HEK293 (cell line): ENCODE measurements around the gene CDK5.

Source experiments
- BCL11B ChIP-seq: fragments of 450-650 bp; formaldehyde crosslinking; IDR thresholded peaks from 2 replicates; pipeline ENCODE4 v1.5.1; 2016; ENCODE audit warnings: low read depth, missing biosample characterization, missing genetic modification characterization
- GLI2 ChIP-seq: fragments of 450-650 bp; formaldehyde crosslinking; IDR thresholded peaks from 2 replicates; pipeline ENCODE4; 2017; ENCODE audit warnings: missing biosample characterization, missing genetic modification characterization, low read depth, borderline replicate concordance
- KLF7 ChIP-seq: fragments of 450-650 bp; formaldehyde crosslinking; IDR thresholded peaks from 2 replicates; pipeline ENCODE4 v1.5.1; 2016; ENCODE audit warnings: missing biosample characterization, missing genetic modification characterization, borderline replicate concordance
- KLF8 ChIP-seq: fragments of 450-650 bp; formaldehyde crosslinking; IDR thresholded peaks from 2 replicates; pipeline ENCODE4 v1.5.1; 2016; ENCODE audit warnings: missing biosample characterization, missing genetic modification characterization
- KLF9 ChIP-seq: fragments of 450-650 bp; formaldehyde crosslinking; IDR thresholded peaks from 2 replicates; pipeline ENCODE4 v1.5.1; 2016; ENCODE audit warnings: missing biosample characterization, missing genetic modification characterization, low read depth
- PRDM2 ChIP-seq: fragments of 450-650 bp; formaldehyde crosslinking; IDR thresholded peaks from 2 replicates; pipeline ENCODE4 v1.5.1; 2016; ENCODE audit warnings: missing biosample characterization, missing genetic modification characterization, borderline replicate concordance
- TRIM28 ChIP-seq: IDR thresholded peaks from 2 replicates; pipeline ENCODE4 v1.6.1; 2011; ENCODE audit warnings: low read length, control low read depth, borderline replicate concordance
- ZBTB1 ChIP-seq: fragments of 450-650 bp; formaldehyde crosslinking; IDR thresholded peaks from 2 replicates; pipeline ENCODE4 v1.5.1; 2016; ENCODE audit warnings: missing biosample characterization, missing genetic modification characterization
- ZNF114 ChIP-seq: fragments of 450-650 bp; formaldehyde crosslinking; IDR thresholded peaks from 2 replicates; pipeline ENCODE4 v1.5.0; 2017; ENCODE audit warnings: missing biosample characterization, missing genetic modification characterization
- ZNF133 ChIP-seq: fragments of 450-650 bp; formaldehyde crosslinking; IDR thresholded peaks from 2 replicates; pipeline ENCODE4 v1.5.1; 2016; ENCODE audit warnings: missing biosample characterization, missing genetic modification characterization
- ZNF140 ChIP-seq: fragments of 450-650 bp; formaldehyde crosslinking; IDR thresholded peaks from 2 replicates; pipeline ENCODE4 v1.5.1; 2016; ENCODE audit warnings: missing biosample characterization, missing genetic modification characterization
- ZNF146 ChIP-seq: fragments of 450-650 bp; formaldehyde crosslinking; IDR thresholded peaks from 2 replicates; pipeline ENCODE4 v1.5.1; 2016; ENCODE audit warnings: missing biosample characterization, missing genetic modification characterization
- ZNF157 ChIP-seq: fragments of 450-650 bp; formaldehyde crosslinking; IDR thresholded peaks from 2 replicates; pipeline ENCODE4 v1.5.1; 2016; ENCODE audit warnings: missing biosample characterization, missing genetic modification characterization
- ZNF311 ChIP-seq: fragments of 450-650 bp; formaldehyde crosslinking; IDR thresholded peaks from 2 replicates; pipeline ENCODE4 v1.5.1; 2017; ENCODE audit warnings: missing biosample characterization, missing genetic modification characterization, borderline replicate concordance
- ZNF354C ChIP-seq: fragments of 450-650 bp; formaldehyde crosslinking; IDR thresholded peaks from 2 replicates; pipeline ENCODE4 v1.5.1; 2016; ENCODE audit warnings: missing biosample characterization, missing genetic modification characterization, low read depth, borderline replicate concordance
- ZNF416 ChIP-seq: fragments of 450-650 bp; formaldehyde crosslinking; IDR thresholded peaks from 2 replicates; pipeline ENCODE4 v1.5.1; 2016; ENCODE audit warnings: missing biosample characterization, missing genetic modification characterization
- ZNF426 ChIP-seq: fragments of 450-650 bp; formaldehyde crosslinking; IDR thresholded peaks from 2 replicates; pipeline ENCODE4 v1.5.1; 2017; ENCODE audit warnings: missing biosample characterization, missing genetic modification characterization, mild to moderate bottlenecking, inconsistent platforms, moderate library complexity
- ZNF433 ChIP-seq: fragments of 450-650 bp; formaldehyde crosslinking; IDR thresholded peaks from 2 replicates; pipeline ENCODE4 v1.5.1; 2016; ENCODE audit warnings: missing biosample characterization, missing genetic modification characterization, low read depth
- ZNF473 ChIP-seq: fragments of 450-650 bp; formaldehyde crosslinking; IDR thresholded peaks from 2 replicates; pipeline ENCODE4 v1.5.1; 2017; ENCODE audit warnings: missing biosample characterization, missing genetic modification characterization
- ZNF514 ChIP-seq: fragments of 450-650 bp; formaldehyde crosslinking; IDR thresholded peaks from 2 replicates; pipeline ENCODE4 v1.5.1; 2016; ENCODE audit warnings: missing biosample characterization, missing genetic modification characterization
- ZNF544 ChIP-seq: fragments of 450-650 bp; formaldehyde crosslinking; IDR thresholded peaks from 2 replicates; pipeline ENCODE4 v1.5.0; 2017; ENCODE audit warnings: missing biosample characterization, missing genetic modification characterization
- ZNF555 ChIP-seq: fragments of 450-650 bp; formaldehyde crosslinking; conservative IDR thresholded peaks from 2 replicates; pipeline ENCODE4 v1.5.1; 2017; ENCODE audit warnings: missing biosample characterization, mild to moderate bottlenecking, missing genetic modification characterization, inconsistent platforms
- ZNF560 ChIP-seq: fragments of 450-650 bp; formaldehyde crosslinking; IDR thresholded peaks from 2 replicates; pipeline ENCODE4 v1.5.1; 2017; ENCODE audit warnings: missing biosample characterization, missing genetic modification characterization, borderline replicate concordance
- ZNF596 ChIP-seq: fragments of 450-650 bp; IDR thresholded peaks from 2 replicates; pipeline ENCODE4 v1.5.0; 2018; ENCODE audit warnings: missing biosample characterization, mild to moderate bottlenecking, missing genetic modification characterization, moderate library complexity
- ZNF624 ChIP-seq: fragments of 450-650 bp; formaldehyde crosslinking; IDR thresholded peaks from 2 replicates; pipeline ENCODE4 v1.5.1; 2017; ENCODE audit warnings: missing biosample characterization, missing genetic modification characterization
- ZNF658 ChIP-seq: fragments of 450-650 bp; formaldehyde crosslinking; IDR thresholded peaks from 2 replicates; pipeline ENCODE4; 2016; ENCODE audit warnings: missing biosample characterization, missing genetic modification characterization
- ZNF768 ChIP-seq: fragments of 450-650 bp; formaldehyde crosslinking; IDR thresholded peaks from 2 replicates; pipeline ENCODE4 v1.5.1; 2018; ENCODE audit warnings: missing biosample characterization, mild to moderate bottlenecking, missing genetic modification characterization
- ZXDB ChIP-seq: fragments of 450-650 bp; formaldehyde crosslinking; IDR thresholded peaks from 2 replicates; pipeline ENCODE4 v1.5.1; 2016; ENCODE audit warnings: missing biosample characterization, missing genetic modification characterization
- TF ChIP-seq, protein P1 (sequence below): fragments of 450-650 bp; formaldehyde crosslinking; IDR thresholded peaks from 2 replicates; pipeline ENCODE4 v1.5.1; 2016; ENCODE audit warnings: missing biosample characterization, missing genetic modification characterization
- TF ChIP-seq, protein P2 (sequence below): fragments of 450-650 bp; formaldehyde crosslinking; IDR thresholded peaks from 2 replicates; pipeline ENCODE4 v1.5.1; 2016; ENCODE audit warnings: missing biosample characterization, missing genetic modification characterization
- TF ChIP-seq, protein P3 (sequence below): fragments of 450-650 bp; formaldehyde crosslinking; IDR thresholded peaks from 2 replicates; pipeline ENCODE4 v1.5.1; 2016; ENCODE audit warnings: missing biosample characterization, missing genetic modification characterization

CDK5 gene

GRCh38 chr7:151059367-151060112, 1.8 kb upstream of the CDK5 start, which contains the start of gene SLC4A2 (continued):
- TF ChIP-seq ZNF114 (no peak), ZNF624 (no peak), ZNF140 (tag by site-specific recombination) (no peak), KLF8 (tag by site-specific recombination) (peak; percentile 68), ZNF473 (tag by site-specific recombination) (no peak), ZNF544 (no peak), ZNF658 (tag by site-specific recombination) (no peak), TRIM28 (no peak), ZNF514 (tag by site-specific recombination) (no peak), ZNF146 (no peak), ZNF560 (tag by site-specific recombination) (no peak), GLI2 (tag by site-specific recombination) (no peak), KLF7 (tag by site-specific recombination) (no peak), ZNF133 (tag by site-specific recombination) (no peak), ZNF311 (tag by site-specific recombination) (no peak), ZNF768 (tag by site-specific recombination) (no peak), ZBTB1 (no peak), ZNF433 (tag by site-specific recombination) (no peak), BCL11B (no peak), PRDM2 (no peak), ZNF416 (tag by site-specific recombination) (no peak), ZNF555 (tag by site-specific recombination) (no peak), ZNF157 (tag by site-specific recombination) (no peak), ZNF354C (no peak), ZXDB (tag by site-specific recombination) (0 out of 2 replicates have a peak, but pooled peaks have one; percentile 16), ZNF426 (tag by site-specific recombination) (no peak), KLF9 (tag by site-specific recombination) (peak; percentile 74; the same call in 1 of the 2 replicates), ZNF596 (tag by site-specific recombination) (no peak)
- TF ChIP-seq, protein P1, sequence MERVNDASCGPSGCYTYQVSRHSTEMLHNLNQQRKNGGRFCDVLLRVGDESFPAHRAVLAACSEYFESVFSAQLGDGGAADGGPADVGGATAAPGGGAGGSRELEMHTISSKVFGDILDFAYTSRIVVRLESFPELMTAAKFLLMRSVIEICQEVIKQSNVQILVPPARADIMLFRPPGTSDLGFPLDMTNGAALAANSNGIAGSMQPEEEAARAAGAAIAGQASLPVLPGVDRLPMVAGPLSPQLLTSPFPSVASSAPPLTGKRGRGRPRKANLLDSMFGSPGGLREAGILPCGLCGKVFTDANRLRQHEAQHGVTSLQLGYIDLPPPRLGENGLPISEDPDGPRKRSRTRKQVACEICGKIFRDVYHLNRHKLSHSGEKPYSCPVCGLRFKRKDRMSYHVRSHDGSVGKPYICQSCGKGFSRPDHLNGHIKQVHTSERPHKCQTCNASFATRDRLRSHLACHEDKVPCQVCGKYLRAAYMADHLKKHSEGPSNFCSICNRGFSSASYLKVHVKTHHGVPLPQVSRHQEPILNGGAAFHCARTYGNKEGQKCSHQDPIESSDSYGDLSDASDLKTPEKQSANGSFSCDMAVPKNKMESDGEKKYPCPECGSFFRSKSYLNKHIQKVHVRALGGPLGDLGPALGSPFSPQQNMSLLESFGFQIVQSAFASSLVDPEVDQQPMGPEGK: peak; percentile 81
- TF ChIP-seq, protein P2, sequence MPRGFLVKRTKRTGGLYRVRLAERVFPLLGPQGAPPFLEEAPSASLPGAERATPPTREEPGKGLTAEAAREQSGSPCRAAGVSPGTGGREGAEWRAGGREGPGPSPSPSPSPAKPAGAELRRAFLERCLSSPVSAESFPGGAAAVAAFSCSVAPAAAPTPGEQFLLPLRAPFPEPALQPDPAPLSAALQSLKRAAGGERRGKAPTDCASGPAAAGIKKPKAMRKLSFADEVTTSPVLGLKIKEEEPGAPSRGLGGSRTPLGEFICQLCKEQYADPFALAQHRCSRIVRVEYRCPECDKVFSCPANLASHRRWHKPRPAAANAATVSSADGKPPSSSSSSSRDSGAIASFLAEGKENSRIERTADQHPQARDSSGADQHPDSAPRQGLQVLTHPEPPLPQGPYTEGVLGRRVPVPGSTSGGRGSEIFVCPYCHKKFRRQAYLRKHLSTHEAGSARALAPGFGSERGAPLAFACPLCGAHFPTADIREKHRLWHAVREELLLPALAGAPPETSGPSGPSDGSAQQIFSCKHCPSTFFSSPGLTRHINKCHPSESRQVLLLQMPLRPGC: no peak
- TF ChIP-seq, protein P3, sequence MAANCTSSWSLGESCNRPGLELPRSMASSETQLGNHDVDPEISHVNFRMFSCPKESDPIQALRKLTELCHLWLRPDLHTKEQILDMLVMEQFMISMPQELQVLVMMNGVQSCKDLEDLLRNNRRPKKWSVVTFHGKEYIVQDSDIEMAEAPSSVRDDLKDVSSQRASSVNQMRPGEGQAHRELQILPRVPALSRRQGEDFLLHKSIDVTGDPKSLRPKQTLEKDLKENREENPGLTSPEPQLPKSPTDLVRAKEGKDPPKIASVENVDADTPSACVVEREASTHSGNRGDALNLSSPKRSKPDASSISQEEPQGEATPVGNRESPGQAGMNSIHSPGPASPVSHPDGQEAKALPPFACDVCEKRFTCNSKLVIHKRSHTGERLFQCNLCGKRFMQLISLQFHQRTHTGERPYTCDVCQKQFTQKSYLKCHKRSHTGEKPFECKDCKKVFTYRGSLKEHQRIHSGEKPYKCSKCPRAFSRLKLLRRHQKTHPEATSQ (tag by site-specific recombination): no peak
